ENCODE results near the gene IL17RC. TPM values are rescaled to one million over a fixed set of nuclear protein-coding genes. Genes with fewer than 3 reads are reported as not detected.
A peak's percentile ranks its signal among the peaks of the same experiment; 100 is the strongest.

The IL17RC gene
- total and polyA plus RNA-seq, 5 experiments from 2014 or later, result 0.39 to 10.0 (median 9.5) TPM

DNA sequence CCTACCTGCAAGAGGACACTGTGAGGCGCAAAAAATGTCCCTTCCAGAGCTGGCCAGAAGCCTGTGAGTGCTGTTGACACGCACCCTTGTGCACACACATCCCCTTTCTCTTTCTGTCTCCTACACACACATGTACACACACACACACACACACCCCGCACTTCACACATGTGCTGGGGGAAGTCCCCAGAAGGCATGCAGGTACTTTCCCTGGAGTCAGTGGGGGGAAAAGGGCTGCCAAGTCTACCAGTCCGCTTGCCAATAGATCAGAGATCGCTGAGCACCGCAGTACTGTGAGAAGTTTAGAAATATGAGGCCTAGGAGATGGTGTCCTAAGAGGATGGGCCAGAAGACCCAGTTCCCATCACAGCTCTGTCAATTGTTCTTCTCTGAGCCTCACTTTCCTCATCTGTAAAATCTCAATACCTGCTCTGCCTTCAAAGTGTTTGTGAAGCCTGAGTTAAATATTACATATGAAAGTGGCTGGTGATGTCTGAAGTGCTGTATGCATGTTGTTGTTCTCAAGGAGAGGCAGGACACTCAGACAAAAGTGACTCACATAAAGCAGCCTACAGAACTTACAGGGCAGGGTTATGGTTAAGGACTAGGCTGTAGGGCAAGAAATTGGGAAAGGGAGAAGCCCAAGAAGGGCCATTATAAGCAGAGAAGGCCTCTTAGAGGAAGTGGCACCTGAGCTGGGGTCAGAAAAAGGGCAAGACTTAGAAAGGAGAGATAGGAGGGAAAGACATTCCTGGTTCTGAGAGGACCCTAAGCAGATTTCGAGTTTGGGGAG lies 7.5 kb upstream of the IL17RC start:
- DNase-seq, result no peak
- peak overlapping the region in 1 of 10 donors; percentile 26 for H3K27ac Mint-ChIP-seq

GRCh38 chr3:9911863-9912262 lies 5.0 kb upstream of the IL17RC start:
- Mint-ChIP-seq H3K4me1 (peaks cover 3 to 27% (median 17%) of the 10 kb centered on the region in 4 donors), H3K4me3 (no peak overlapping the region), H3K27ac (peak overlapping the region in 1 of 10 donors; percentile 12), H3K27me3 (peaks cover 2 to 16% (median 6%) of the 10 kb centered on the region in 5 donors), H3K9me3 (no peaks in the 10 kb centered on the region), H3K36me3 (peaks cover 0 to 2% (median 0%) of the 10 kb centered on the region in 3 donors)
- ATAC-seq (no peak), DNase-seq (no peak)
- POLR2A ChIA-PET, result interaction anchor here (2.6 kb wide), 1 partner anchor 22 kb away, joined by 6 read pairs; the partner anchor contains the start of gene JAGN1

More for the DNA sequence above, 7.5 kb upstream of the IL17RC start:
- peaks cover 0 to 13% (median 3%) of the 10 kb centered on the region in 4 donors for H3K4me1 Mint-ChIP-seq
- H3K36me3 Mint-ChIP-seq, result peaks cover 0 to 2% (median 0%) of the 10 kb centered on the region in 3 donors
- no peak for ATAC-seq
- H3K9me3 Mint-ChIP-seq, result no peaks in the 10 kb centered on the region
- H3K4me3 Mint-ChIP-seq, result no peak overlapping the region
- H3K27me3 Mint-ChIP-seq, result peaks cover 3 to 16% (median 6%) of the 10 kb centered on the region in 5 donors
- POLR2A ChIA-PET, result no interaction called here

- POLR2A ChIA-PET, result interaction anchor here (2.6 kb wide), 1 partner anchor 22 kb away, joined by 6 read pairs; the partner anchor contains the start of gene JAGN1
- Mint-ChIP-seq H3K27ac (no peak overlapping the region), H3K27me3 (peaks cover 2 to 16% (median 6%) of the 10 kb centered on the region in 5 donors), H3K36me3 (peaks cover 0 to 2% (median 0%) of the 10 kb centered on the region in 3 donors), H3K4me3 (peak overlapping the region in 1 of 10 donors; percentile 18), H3K4me1 (peaks cover 3 to 28% (median 18%) of the 10 kb centered on the region in 4 donors), H3K9me3 (no peaks in the 10 kb centered on the region)
- DNase-seq (no peak), ATAC-seq (no peak)
Measured at GRCh38 chr3:9912294-9912935, 4.5 kb upstream of the IL17RC start.

DNA sequence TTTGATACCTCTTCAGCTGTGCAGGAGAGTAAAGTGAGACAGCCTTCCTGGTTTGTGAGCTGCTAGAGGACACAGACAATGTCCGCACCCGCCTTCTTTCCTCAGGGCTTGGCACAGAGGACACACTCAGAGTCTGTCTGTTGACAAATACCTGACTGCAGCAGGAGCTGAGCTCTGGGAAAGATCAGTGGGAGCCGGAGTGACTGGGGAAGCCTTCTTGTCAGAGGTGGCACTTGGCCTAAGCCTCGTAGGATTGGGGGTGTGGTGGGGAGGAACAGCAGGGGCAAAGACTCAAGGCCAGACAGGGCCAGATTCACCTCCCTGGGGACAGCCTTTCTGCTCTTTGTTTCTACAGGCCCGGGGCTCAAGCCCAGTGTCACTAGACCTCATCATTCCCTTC lies 3.3 kb upstream of the IL17RC start:
- DNase-seq (no peak), ATAC-seq (no peak)
- Mint-ChIP-seq H3K4me1 (peaks cover 3 to 28% (median 18%) of the 10 kb centered on the region in 4 donors), H3K9me3 (no peaks in the 10 kb centered on the region), H3K27ac (peak overlapping the region in 1 of 10 donors; percentile 92), H3K36me3 (peaks cover 0 to 2% (median 0%) of the 10 kb centered on the region in 3 donors), H3K27me3 (peaks cover 2 to 16% (median 6%) of the 10 kb centered on the region in 5 donors), H3K4me3 (peak overlapping the region in 2 of 10 donors; percentile 26 to 58)
- POLR2A ChIA-PET, result interaction anchor here (2.6 kb wide), 1 partner anchor 23 kb away, joined by 6 read pairs; the partner anchor contains the start of gene JAGN1

GRCh38 chr3:9914011-9914410 lies 2.9 kb upstream of the IL17RC start:
- POLR2A ChIA-PET, result interaction anchor here (2.6 kb wide), 1 partner anchor 24 kb away, joined by 6 read pairs; the partner anchor contains the start of gene JAGN1
- ATAC-seq, result no peak
- H3K27me3 Mint-ChIP-seq, result peaks cover 2 to 16% (median 6%) of the 10 kb centered on the region in 5 donors

DNA sequence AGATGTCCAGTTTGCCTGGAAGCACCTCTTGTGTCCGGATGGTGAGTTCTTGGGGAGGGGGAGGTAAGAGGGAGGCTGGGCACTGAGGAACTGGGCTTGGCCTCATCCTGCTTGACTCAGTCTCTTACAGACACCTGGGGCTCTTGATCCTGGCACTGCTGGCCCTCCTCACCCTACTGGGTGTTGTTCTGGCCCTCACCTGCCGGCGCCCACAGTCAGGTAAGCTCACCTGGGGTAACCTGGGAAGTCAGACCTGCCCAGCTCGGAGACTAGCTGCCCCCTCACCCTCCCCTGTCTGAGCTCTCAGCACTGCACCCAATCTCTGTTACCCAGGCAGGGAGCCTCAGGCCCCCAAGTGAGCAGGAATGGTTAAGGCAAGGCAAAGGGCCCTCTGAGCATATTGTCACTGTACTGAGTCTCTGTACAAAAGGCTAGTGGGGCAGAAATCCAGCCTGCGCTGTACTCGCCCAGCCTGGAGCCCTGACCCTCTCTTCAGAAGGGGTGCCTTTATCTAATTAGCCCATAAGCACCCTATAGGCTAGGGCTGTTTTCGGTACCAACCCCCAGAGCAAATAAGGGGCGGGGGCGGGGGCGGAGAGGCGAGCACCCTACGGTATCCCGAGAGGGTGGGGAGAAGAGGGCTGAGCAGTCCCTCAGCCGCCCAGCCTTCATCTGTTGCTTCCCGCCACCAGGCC lies 2.2 kb upstream of the IL17RC start:
- no peak for DNase-seq
- H3K27me3 Mint-ChIP-seq, result peaks cover 2 to 16% (median 4%) of the 10 kb centered on the region in 5 donors
- peaks cover 0 to 2% (median 0%) of the 10 kb centered on the region in 3 donors for H3K36me3 Mint-ChIP-seq
- peaks cover 3 to 23% (median 18%) of the 10 kb centered on the region in 4 donors for H3K4me1 Mint-ChIP-seq
- ATAC-seq, result peak in 1 of 2 donors; percentile 12
- no peaks in the 10 kb centered on the region for H3K9me3 Mint-ChIP-seq
- POLR2A ChIA-PET, result interaction anchor here (2.6 kb wide), 1 partner anchor 24 kb away, joined by 6 read pairs; the partner anchor contains the start of gene JAGN1
- peak overlapping the region in 2 of 10 donors; percentile 44 to 49 for H3K27ac Mint-ChIP-seq
- peak overlapping the region; percentile 46 to 82 (median 64) for H3K4me3 Mint-ChIP-seq

More at GRCh38 chr3:9914011-9914410, 2.9 kb upstream of the IL17RC start:
- Mint-ChIP-seq H3K4me1 (peaks cover 3 to 28% (median 18%) of the 10 kb centered on the region in 4 donors), H3K27ac (no peak overlapping the region), H3K9me3 (no peaks in the 10 kb centered on the region), H3K4me3 (peak overlapping the region in 4 of 10 donors; percentile 7 to 58 (median 12)), H3K36me3 (peaks cover 0 to 2% (median 0%) of the 10 kb centered on the region in 3 donors)
- DNase-seq, result no peak

GRCh38 chr3:9915254-9916141 lies 1.4 kb upstream of the IL17RC start:
- peaks cover 0 to 2% (median 0%) of the 10 kb centered on the region in 3 donors for H3K36me3 Mint-ChIP-seq
- DNase-seq, result peak in 5 of 10 donors; percentile 15 to 35 (median 26)
- H3K27me3 Mint-ChIP-seq, result peaks cover 2 to 16% (median 4%) of the 10 kb centered on the region in 5 donors
- ATAC-seq, result peak; percentile 57 to 70
- POLR2A ChIA-PET, result interaction anchor here (2.1 kb wide), 1 partner anchor 17 kb away, joined by 10 read pairs; no protein-coding TSS in a partner anchor
- peaks cover 3 to 23% (median 18%) of the 10 kb centered on the region in 4 donors for H3K4me1 Mint-ChIP-seq
- peak overlapping the region; percentile 67 to 88 (median 80) for H3K4me3 Mint-ChIP-seq
- H3K9me3 Mint-ChIP-seq, result no peaks in the 10 kb centered on the region
- peak overlapping the region in 2 of 10 donors; percentile 18 to 62 for H3K27ac Mint-ChIP-seq

DNA sequence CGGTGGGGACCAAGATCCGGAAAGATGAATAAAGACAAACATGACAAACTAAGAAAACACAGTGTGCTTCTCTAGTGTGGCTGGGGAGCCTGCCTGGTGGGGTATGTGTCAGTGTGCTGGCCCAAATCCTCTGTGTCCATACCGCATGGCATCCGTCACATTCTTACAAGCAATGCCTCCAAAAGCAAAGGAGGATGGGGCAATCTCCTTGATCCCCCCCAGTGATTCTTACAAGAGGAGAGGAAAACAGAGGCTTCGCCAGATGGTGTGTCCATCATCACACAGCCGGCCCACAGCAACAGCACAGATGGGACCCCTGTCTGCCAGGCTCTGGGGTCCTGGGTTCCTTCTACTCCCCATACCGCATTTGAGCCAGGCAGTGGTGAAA lies 558 bp upstream of the IL17RC start:
- Mint-ChIP-seq H3K27ac (peak overlapping the region in 2 of 10 donors; percentile 19 to 56), H3K36me3 (peaks cover 0 to 2% (median 0%) of the 10 kb centered on the region in 3 donors), H3K4me1 (peaks cover 3 to 23% (median 18%) of the 10 kb centered on the region in 4 donors), H3K9me3 (no peaks in the 10 kb centered on the region), H3K4me3 (peak overlapping the region; percentile 57 to 82 (median 79)), H3K27me3 (peaks cover 2 to 14% (median 4%) of the 10 kb centered on the region in 5 donors)
- POLR2A ChIA-PET, result interaction anchor here (1.0 to 2.1 kb wide), 2 partner anchors 16 to 37 kb away, joined by 3 to 10 read pairs; no protein-coding TSS in a partner anchor
- DNase-seq (no peak), ATAC-seq (no peak)

DNA sequence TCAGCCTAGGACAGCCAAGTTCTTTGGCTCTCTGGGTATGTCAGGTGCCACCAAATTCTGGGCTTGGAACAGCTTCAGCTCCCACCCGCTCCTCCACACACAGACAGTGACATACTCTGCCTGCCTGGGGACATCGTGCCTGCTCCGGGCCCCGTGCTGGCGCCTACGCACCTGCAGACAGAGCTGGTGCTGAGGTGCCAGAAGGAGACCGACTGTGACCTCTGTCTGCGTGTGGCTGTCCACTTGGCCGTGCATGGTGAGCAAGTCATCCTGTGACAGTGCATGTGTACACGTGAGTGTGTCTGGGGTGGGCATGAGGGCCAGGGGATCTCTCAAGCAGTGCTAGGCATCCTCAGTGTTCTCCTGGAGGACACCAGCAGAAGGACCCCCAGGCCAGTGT lies 922 bp downstream of the IL17RC start:
- H3K27me3 Mint-ChIP-seq, result peaks cover 0 to 8% (median 1%) of the 10 kb centered on the region in 5 donors
- H3K4me3 Mint-ChIP-seq, result peak overlapping the region in 2 of 10 donors; percentile 18 to 25
- H3K4me1 Mint-ChIP-seq, result peaks cover 3 to 18% (median 14%) of the 10 kb centered on the region in 4 donors
- no peak overlapping the region for H3K27ac Mint-ChIP-seq
- H3K36me3 Mint-ChIP-seq, result no peaks in the 10 kb centered on the region
- no peaks in the 10 kb centered on the region for H3K9me3 Mint-ChIP-seq
- POLR2A ChIA-PET, result interaction anchor here (1.0 kb wide), 1 partner anchor 125 kb away, joined by 3 read pairs; the partner anchor contains the start of genes ARPC4 and TADA3
- DNase-seq, result no peak
- no peak for ATAC-seq

GRCh38 chr3:9918261-9919038 lies 1.6 kb downstream of the IL17RC start:
- no peak for DNase-seq
- Mint-ChIP-seq H3K4me1 (peaks cover 3 to 18% (median 14%) of the 10 kb centered on the region in 4 donors), H3K36me3 (no peaks in the 10 kb centered on the region), H3K9me3 (no peaks in the 10 kb centered on the region), H3K27ac (no peak overlapping the region), H3K27me3 (peaks cover 0 to 10% (median 3%) of the 10 kb centered on the region in 5 donors), H3K4me3 (peak overlapping the region in 2 of 10 donors; percentile 25 to 36)
- ATAC-seq, result no peak
- POLR2A ChIA-PET, result no interaction called here

Data from naive thymus-derived CD8-positive, alpha-beta T cell (primary cell).